Trophoblast cell (in vitro differentiated cells and primary cell): ENCODE data around the gene PLPPR3.

ENCODE experiments used
- DNase-seq, 2 donors: peaks; one replicate each; pipeline ENCODE4 v3.0.0-alpha.2; 2016
- H2AFZ ChIP-seq: 2 replicates; pipeline ENCODE4 v1.6.1; 2013; ENCODE audit warnings: low read length, moderate library complexity, mild to moderate bottlenecking; ENCODE audit not compliant: insufficient read depth, poor library complexity
- H2AK5ac ChIP-seq: 2 replicates; pipeline ENCODE4 v1.6.1; 2013; ENCODE audit warnings: mild to moderate bottlenecking, low read length
- H2BK120ac ChIP-seq: 2 replicates; pipeline ENCODE4 v1.6.1; 2013; ENCODE audit warnings: low read length, mild to moderate bottlenecking, moderate library complexity; ENCODE audit not compliant: insufficient read depth, poor library complexity
- H2BK12ac ChIP-seq: 2 replicates; pipeline ENCODE4 v1.6.1; 2013; ENCODE audit warnings: mild to moderate bottlenecking, low read length, moderate library complexity
- H2BK5ac ChIP-seq: 2 replicates; pipeline ENCODE4 v1.6.1; 2013; ENCODE audit warnings: low read length, low read depth, moderate library complexity, mild to moderate bottlenecking; ENCODE audit not compliant: poor library complexity
- H3K14ac ChIP-seq: 2 replicates; pipeline ENCODE4 v1.6.1; 2013; ENCODE audit warnings: mild to moderate bottlenecking, low read length
- H3K18ac ChIP-seq: 2 replicates; pipeline ENCODE4 v1.6.1; 2013; ENCODE audit warnings: mild to moderate bottlenecking, low read length
- H3K23ac ChIP-seq: 2 replicates; pipeline ENCODE4 v1.6.1; 2013; ENCODE audit warnings: low read length
- H3K27ac ChIP-seq: 2 replicates; pipeline ENCODE4 v1.5.1; 2013; ENCODE audit warnings: low read depth, mild to moderate bottlenecking, inconsistent platforms, low read length, moderate library complexity
- H3K27me3 ChIP-seq: 2 replicates; pipeline ENCODE4 v1.6.1; 2013; ENCODE audit warnings: inconsistent platforms, mild to moderate bottlenecking, low read length, moderate library complexity; ENCODE audit not compliant: insufficient read depth
- H3K36me3 ChIP-seq, 2 experiments: 1 replicate in 1 of 2; 2 replicates in 1 of 2; pipeline ENCODE4 v1.6.1; 2013; ENCODE audit warnings: low read length in 2 of 2, mild to moderate bottlenecking in 2 of 2, moderate library complexity in 1 of 2; ENCODE audit not compliant: insufficient read depth in 2 of 2, control insufficient read depth in 1 of 2
- H3K4ac ChIP-seq: 2 replicates; pipeline ENCODE4 v1.6.1; 2013; ENCODE audit warnings: low read depth, mild to moderate bottlenecking, low read length, moderate library complexity
- H3K4me1 ChIP-seq, 2 experiments: 1 replicate in 1 of 2; 2 replicates in 1 of 2; pipeline ENCODE4 v1.6.1; 2013; ENCODE audit warnings: low read length in 2 of 2, mild to moderate bottlenecking in 2 of 2, moderate library complexity in 1 of 2; ENCODE audit not compliant: insufficient read depth in 2 of 2, control insufficient read depth in 1 of 2
- H3K4me2 ChIP-seq: 2 replicates; pipeline ENCODE4 v1.6.1; 2013; ENCODE audit warnings: inconsistent platforms, mild to moderate bottlenecking, low read length, moderate library complexity
- H3K4me3 ChIP-seq: 2 replicates; pipeline ENCODE4 v1.5.1; 2013; ENCODE audit warnings: mild to moderate bottlenecking, low read depth, low read length, inconsistent platforms
- H3K79me1 ChIP-seq: one replicate; pipeline ENCODE4 v1.6.1; 2013; ENCODE audit warnings: low read length
- H3K79me2 ChIP-seq: 2 replicates; pipeline ENCODE4 v1.6.1; 2013; ENCODE audit warnings: low read length, mild to moderate bottlenecking; ENCODE audit not compliant: control insufficient read depth, insufficient read depth, poor library complexity
- H3K9ac ChIP-seq: 2 replicates; pipeline ENCODE4 v1.6.1; 2013; ENCODE audit warnings: mild to moderate bottlenecking, low read length
- H3K9me3 ChIP-seq: 2 replicates; pipeline ENCODE4 v1.6.1; 2013; ENCODE audit warnings: low read depth, mild to moderate bottlenecking, control low read depth, inconsistent platforms, low read length; ENCODE audit not compliant: insufficient read depth
- H4K12ac ChIP-seq: 2 replicates; pipeline ENCODE4 v1.6.1; 2013; ENCODE audit warnings: low read depth, mild to moderate bottlenecking, low read length, moderate library complexity
- H4K8ac ChIP-seq: 2 replicates; pipeline ENCODE4 v1.6.1; 2013; ENCODE audit warnings: low read depth, mild to moderate bottlenecking, low read length, moderate library complexity
- H4K91ac ChIP-seq: one replicate; pipeline ENCODE4 v1.6.1; 2013; ENCODE audit warnings: low read depth, mild to moderate bottlenecking, low read length, moderate library complexity
- WGBS: extraction: QIAGEN DNeasy Blood & Tissue Kit; methylation state at CpG from one replicate; pipeline ENCODE4 v1.1.7; 2013; ENCODE audit warnings: missing lambda C conversion rate; ENCODE audit not compliant: insufficient read length, insufficient coverage; ENCODE audit errors: extremely low coverage; 5-methylcytosine and 5-hydroxymethylcytosine counted together

PLPPR3 gene

DNA sequence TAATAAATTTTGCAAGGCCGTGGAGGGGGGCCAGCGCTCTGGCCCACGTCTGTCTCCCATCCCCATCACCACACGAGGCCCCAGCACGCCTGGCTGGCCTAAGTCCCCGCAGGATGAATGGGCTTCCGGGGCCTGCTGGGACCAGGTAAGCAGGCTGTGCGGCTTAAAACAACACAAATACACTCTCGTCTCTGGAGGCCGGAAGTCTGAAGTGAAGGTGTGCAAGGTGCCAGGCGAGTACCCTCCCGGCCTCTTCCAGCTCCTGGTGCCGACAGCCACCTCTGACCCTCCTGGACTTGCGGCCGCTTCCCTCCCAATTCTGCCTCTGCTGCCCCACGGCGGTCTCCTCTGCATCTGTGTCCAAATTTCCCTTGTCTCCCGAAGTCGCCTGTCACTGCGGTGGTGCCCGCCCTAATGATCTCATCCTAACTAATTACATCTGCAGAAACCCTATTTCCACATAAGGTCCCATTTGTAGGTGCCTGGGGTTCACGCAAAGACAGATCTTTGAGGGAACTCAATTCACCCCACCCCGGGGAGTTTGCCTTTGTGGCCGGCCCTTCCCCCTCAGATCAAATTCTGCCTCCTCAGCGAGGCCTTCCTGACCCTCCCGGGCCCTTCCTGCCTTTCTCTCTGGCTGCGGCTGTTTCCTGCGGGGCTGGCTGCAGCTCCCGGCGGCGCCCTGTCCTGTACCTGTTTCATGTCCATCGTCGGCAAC, 32.6 kb downstream of the PLPPR3 start:
- peak overlapping the region; percentile 64 for H2AFZ ChIP-seq
- peaks cover 22% of the 10 kb centered on the region for H3K79me1 ChIP-seq
- peak overlapping the region; percentile 88 for H2BK5ac ChIP-seq
- no peaks in the 10 kb centered on the region for H3K27me3 ChIP-seq
- peak overlapping the region; percentile 95 for H4K91ac ChIP-seq
- peak overlapping the region; percentile 92 for H3K27ac ChIP-seq
- H4K8ac ChIP-seq: peak overlapping the region; percentile 50
- no peaks in the 10 kb centered on the region for H3K36me3 ChIP-seq
- WGBS: no CpG with 5 or more reads among the region's 33 CpGs
- peak overlapping the region; percentile 40 for H3K4me2 ChIP-seq
- H3K9ac ChIP-seq: peak overlapping the region; percentile 2
- peak overlapping the region; percentile 78 for H3K14ac ChIP-seq
- no peak overlapping the region for H3K4me3 ChIP-seq
- H3K4me1 ChIP-seq: peaks cover 19 to 21% of the 10 kb centered on the region in 2 experiments
- no peak overlapping the region for H3K23ac ChIP-seq
- DNase-seq: no peak
- H2BK12ac ChIP-seq: peak overlapping the region; percentile 93
- H2BK120ac ChIP-seq: peak overlapping the region; percentile 87
- H2AK5ac ChIP-seq: peak overlapping the region; percentile 59
- peak overlapping the region; percentile 44 for H3K4ac ChIP-seq
- H3K18ac ChIP-seq: peak overlapping the region; percentile 82
- no peaks in the 10 kb centered on the region for H3K9me3 ChIP-seq
- H4K12ac ChIP-seq: peak overlapping the region; percentile 49
- H3K79me2 ChIP-seq: no peaks in the 10 kb centered on the region

DNA sequence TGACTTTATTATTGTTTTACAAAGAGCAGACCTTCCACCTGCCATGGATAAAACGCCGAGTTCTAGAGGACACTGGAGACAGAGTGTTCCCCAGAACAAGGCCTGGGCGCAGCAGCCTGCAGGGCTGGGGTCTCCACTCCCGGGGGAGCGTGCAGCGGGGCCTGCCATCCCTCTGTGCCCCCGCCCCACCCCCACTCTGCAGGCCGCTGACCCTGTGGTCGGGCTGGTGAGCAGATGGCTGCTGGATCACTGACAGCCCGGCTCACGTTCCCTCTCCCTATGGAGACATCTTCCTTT, 33.1 kb downstream of the PLPPR3 start:
- peak overlapping the region; percentile 50 for H4K8ac ChIP-seq
- H3K18ac ChIP-seq: peak overlapping the region; percentile 68
- peak overlapping the region; percentile 87 for H2BK120ac ChIP-seq
- H4K91ac ChIP-seq: peak overlapping the region; percentile 95
- H3K27me3 ChIP-seq: no peaks in the 10 kb centered on the region
- H3K36me3 ChIP-seq: no peaks in the 10 kb centered on the region
- peak overlapping the region; percentile 88 for H2BK5ac ChIP-seq
- peaks cover 19 to 21% of the 10 kb centered on the region in 2 experiments for H3K4me1 ChIP-seq
- H3K27ac ChIP-seq: peak overlapping the region; percentile 92
- DNase-seq: no peak
- WGBS: no CpG with 5 or more reads among the region's 11 CpGs
- no peak overlapping the region for H3K4ac ChIP-seq
- peak overlapping the region; percentile 40 for H3K4me2 ChIP-seq
- peak overlapping the region; percentile 24 for H3K9ac ChIP-seq
- H2BK12ac ChIP-seq: peak overlapping the region; percentile 93
- peak overlapping the region; percentile 64 for H2AFZ ChIP-seq
- peaks cover 22% of the 10 kb centered on the region for H3K79me1 ChIP-seq
- H3K4me3 ChIP-seq: no peak overlapping the region
- no peaks in the 10 kb centered on the region for H3K79me2 ChIP-seq
- no peak overlapping the region for H4K12ac ChIP-seq
- H3K9me3 ChIP-seq: no peaks in the 10 kb centered on the region
- H3K23ac ChIP-seq: no peak overlapping the region
- peak overlapping the region; percentile 78 for H3K14ac ChIP-seq
- H2AK5ac ChIP-seq: no peak overlapping the region

DNA sequence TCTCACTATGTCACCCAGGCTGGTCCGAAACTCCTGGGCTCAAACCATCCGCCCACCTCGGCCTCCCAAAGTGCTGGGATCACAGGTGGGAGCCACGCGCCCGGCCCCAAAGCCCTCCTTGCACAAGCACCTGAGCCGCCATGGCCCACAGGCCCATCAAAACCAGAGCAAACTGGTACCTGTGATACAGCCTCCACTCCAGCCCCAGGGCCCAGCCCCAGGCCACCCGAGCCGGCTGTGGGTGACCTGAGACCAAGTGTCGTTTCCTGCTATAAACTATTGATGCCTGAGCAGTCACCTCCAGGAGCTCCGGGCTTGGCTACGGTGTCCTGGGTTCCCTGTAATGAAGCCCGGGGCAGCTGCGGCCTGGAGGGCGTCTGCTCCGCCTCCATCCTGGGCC, 34.2 kb downstream of the PLPPR3 start:
- H3K27me3 ChIP-seq: no peaks in the 10 kb centered on the region
- H3K79me1 ChIP-seq: peaks cover 30% of the 10 kb centered on the region
- no peak overlapping the region for H2AFZ ChIP-seq

DNA sequence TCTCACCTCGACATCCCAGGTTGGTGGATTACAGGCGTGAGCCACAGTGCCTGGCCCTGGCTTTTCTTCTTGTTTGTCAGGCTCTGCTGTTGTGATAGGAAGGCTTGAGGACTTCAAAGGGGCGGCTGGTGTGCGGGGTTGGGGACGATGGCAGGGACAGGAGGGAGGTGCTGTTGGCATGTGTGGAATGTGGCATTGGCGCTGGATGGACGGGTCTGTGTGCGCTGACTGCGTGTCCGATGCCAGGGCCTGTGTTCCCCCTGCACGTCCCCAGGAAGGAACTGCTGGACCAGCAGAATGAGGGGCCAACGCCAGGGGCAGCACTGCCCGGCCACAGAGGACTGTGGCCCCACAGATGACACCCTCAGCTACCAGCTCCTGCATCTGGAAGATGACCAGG, 37.2 kb downstream of the PLPPR3 start:
- Histone ChIP-seq H3K4ac (peak overlapping the region; percentile 60), H2BK120ac (no peak overlapping the region), H2AFZ (no peak overlapping the region), H3K79me1 (peaks cover 30% of the 10 kb centered on the region), H3K14ac (peak overlapping the region; percentile 3), H2BK5ac (no peak overlapping the region), H3K18ac (peak overlapping the region; percentile 8), H3K9ac (no peak overlapping the region), H3K9me3 (no peaks in the 10 kb centered on the region), H4K8ac (no peak overlapping the region), H3K4me3 (no peak overlapping the region), H2BK12ac (peak overlapping the region; percentile 4), H3K79me2 (peaks cover 5% of the 10 kb centered on the region), H3K27me3 (no peaks in the 10 kb centered on the region), H2AK5ac (peak overlapping the region; percentile 3), H3K23ac (no peak overlapping the region), H3K4me2 (no peak overlapping the region), H3K36me3 (no peaks in the 10 kb centered on the region), H4K12ac (no peak overlapping the region), H4K91ac (no peak overlapping the region), H3K27ac (no peak overlapping the region), H3K4me1 (peaks cover 24 to 32% of the 10 kb centered on the region in 2 experiments)
- WGBS: no CpG with 5 or more reads among the region's 13 CpGs
- DNase-seq: no peak

More for the DNA sequence above, 34.2 kb downstream of the PLPPR3 start:
- Histone ChIP-seq H2AK5ac (peak overlapping the region; percentile 92), H2BK5ac (peak overlapping the region; percentile 72), H3K27ac (no peak overlapping the region), H3K9me3 (no peaks in the 10 kb centered on the region), H2BK120ac (peak overlapping the region; percentile 34), H3K36me3 (no peaks in the 10 kb centered on the region), H4K12ac (no peak overlapping the region), H3K4me1 (peaks cover 25 to 31% of the 10 kb centered on the region in 2 experiments), H3K4ac (no peak overlapping the region), H2BK12ac (peak overlapping the region; percentile 4), H4K8ac (no peak overlapping the region), H3K18ac (no peak overlapping the region), H3K79me2 (peaks cover 2% of the 10 kb centered on the region), H3K4me3 (no peak overlapping the region), H3K14ac (peak overlapping the region; percentile 40), H3K23ac (no peak overlapping the region), H3K9ac (no peak overlapping the region), H4K91ac (peak overlapping the region; percentile 61), H3K4me2 (no peak overlapping the region)
- no CpG with 5 or more reads among the region's 16 CpGs for WGBS
- DNase-seq: peak; percentile 37
